Islet of Langerhans (tissue), 1 donor: ENCODE data around the gene RBM20.
A peak's percentile ranks its signal among the peaks of the same experiment; 100 is the strongest.
"Not testable (repeated sequence)": the region's sequence is repeated elsewhere in the genome, so short reads cannot be mapped to it uniquely, and the experiment has no call there.

Experiments
- FAIRE-seq: peaks from one replicate; lab custom pipeline; 2011; peaks lifted over from hg19 to GRCh38; lab: Jason Lieb, UNC

RBM20 gene

DNA sequence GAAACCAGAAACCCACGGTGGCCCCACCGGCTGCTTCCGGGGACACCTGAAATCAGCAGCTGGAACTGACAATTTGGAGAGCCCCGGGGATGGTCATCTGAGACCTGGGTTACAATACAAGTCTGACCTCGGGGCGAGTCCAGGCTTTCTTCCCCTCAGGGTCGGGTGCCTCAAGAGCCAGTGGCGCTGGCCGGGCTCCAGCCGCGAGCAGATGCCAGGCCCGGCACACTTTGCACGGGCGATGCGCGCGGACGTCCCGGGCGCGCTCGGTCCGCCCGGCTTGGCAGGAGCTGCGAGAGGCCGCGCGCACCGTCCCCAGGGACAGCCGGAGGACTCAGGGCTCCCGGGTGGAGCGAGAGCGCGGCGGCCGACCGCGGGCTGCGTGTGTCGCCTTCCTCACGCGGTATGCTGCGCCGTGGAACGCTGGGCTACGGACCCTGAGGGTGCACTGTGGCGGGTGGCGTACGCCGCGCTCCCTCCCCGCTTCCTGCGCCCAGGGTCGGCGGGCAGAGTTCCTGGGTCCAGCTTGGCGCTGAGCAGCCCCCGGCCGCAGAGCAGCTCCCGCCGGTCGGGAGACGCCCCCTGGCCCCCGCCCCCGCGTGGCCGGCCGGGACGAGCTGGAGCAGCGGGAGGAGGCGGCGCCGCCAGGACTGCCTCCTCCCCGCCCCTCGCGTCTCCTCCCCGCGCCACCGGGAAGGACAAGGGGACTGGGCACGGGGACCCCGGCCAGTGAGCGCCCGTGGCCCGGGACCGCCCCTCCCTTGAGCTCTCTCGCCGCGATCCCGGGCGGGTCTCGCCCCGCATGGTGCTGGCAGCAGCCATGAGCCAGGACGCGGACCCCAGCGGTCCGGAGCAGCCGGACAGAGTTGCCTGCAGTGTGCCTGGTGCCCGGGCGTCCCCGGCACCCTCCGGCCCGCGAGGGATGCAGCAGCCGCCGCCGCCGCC is at the start of gene RBM20:
RBM20 (plus strand) TSS at position 684 of the 945 bp plus-strand sequence; CDS start at position 803, 119 bp downstream.
- FAIRE-seq = no peak

GRCh38 chr10:110597476-110597875 is 46.7 kb upstream of the RBM20 start:
- FAIRE-seq = no peak

DNA sequence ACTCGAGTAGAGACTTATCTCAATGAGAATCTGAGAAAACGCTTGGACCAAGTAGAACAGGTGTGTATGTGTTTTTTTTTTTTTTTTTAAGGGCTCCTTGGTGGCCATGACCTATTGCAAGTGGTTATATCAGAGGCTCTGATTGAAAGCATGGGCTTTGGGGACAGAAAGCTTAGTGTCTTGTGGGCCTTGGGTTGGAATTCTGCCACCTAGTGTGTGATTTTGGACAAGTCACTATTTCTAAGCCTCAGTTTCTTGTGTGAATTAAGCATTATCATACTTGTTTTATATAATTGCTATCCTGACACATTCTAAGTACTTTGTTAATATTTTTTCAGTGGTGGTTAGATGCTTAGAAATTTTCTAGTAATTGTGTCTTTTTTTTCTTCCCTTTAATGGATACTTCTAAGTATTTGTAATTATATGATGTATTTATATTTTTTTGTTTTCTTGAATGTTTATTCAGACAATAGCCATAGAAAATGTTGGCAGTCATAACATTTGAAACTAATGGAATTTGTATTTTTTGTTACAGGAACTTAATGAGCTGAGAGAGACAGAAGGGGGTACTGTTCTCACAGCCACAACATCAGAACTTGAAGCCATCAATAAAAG is 43.5 kb upstream of the RBM20 start:
- FAIRE-seq = peak; percentile 84

DNA sequence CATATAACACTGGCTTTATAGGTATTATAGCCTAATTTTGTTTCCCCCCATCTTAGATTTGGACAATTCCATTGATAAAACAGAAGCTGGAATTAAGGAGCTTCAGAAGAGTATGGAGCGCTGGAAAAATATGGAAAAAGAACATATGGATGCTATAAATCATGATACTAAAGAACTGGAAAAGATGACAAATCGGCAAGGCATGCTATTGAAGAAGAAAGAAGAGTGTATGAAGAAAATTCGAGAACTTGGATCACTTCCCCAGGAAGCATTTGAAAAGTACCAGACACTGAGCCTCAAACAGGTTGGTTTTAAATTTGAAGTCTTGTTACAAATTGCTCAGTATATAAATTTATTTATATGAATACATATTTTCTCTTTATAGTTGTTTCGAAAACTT is 42.6 kb upstream of the RBM20 start:
- peak; percentile 58 for FAIRE-seq

DNA sequence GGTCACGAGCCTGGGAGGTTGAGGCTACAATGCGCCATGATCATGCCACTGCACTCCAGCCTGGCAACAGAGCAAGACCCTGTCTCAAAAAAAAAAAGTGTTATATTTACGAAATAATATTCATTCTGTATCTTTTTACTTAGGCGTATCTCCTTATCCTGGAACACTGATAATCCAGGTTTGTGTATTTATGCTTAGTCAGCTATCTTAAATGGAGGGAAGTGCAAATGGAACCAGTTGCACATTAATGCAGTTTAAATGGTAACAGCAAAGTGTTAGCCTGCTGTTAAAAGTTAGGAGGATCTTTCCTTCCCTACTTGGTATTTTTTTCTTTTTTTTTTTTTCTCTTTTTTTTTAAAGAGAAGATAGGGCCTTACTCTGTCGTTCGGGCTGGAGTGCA is 36.0 kb upstream of the RBM20 start:
- FAIRE-seq = no peak

DNA sequence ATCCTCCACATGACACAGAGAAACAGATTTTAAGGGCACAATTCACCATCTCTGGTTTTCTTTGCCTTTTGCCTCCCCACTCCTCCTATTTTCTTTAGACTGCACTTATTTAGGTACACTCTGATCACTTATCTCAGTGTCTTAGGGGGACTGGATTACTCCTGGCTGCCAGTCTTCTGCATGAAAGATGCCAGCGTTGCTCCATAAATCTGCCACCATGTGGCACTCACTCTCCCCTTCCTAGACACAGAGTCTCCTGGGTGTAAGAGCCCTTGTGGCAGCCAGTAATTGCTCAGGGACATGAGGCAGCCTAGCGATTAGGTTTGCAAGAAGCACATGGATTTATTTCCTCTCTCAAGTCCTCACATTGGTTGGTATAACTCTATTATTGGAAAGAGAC is 34.5 kb upstream of the RBM20 start:
- no peak for FAIRE-seq

GRCh38 chr10:110610308-110610774 is 33.8 kb upstream of the RBM20 start:
- FAIRE-seq = peak; percentile 81

DNA sequence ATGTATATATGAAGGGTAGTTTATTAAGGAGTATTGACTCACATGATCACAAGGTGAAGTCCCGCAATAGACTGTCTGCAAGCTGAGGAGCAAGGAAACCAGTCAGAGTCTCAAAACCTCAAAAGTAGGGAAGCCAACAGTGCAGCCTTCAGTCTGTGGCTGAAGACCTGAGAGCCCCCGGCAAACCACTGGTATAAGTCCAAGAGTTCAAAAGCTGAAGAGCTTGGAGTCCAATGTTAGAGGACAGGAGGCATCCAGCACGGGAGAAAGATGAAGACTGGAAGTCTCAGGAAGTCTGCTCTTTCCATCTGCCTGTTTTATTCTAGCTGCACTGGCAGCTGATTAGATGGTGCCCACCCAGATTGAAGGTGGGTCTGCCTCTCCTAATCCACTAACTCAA is 33.4 kb upstream of the RBM20 start:
- not testable (repeated sequence) for FAIRE-seq

DNA sequence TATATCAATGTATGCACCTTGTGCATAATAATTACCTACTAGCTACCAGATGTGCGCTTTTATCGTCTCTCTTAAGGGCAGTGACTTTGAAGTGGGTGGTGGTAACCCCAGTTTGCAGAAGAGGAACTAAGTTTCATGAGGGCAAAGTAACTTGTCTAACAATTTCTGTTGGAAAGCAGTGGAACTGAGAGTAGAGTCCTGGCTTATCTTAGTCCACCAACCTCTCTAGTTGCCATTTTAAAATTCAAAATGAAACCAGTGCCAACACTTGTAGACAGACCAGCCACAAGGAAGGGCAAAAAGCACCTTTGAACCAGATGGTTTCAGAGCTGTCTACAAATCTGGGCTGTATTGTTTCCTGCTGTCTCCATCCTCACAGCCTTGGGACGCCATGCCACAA is 32.0 kb upstream of the RBM20 start:
- FAIRE-seq = no peak

DNA sequence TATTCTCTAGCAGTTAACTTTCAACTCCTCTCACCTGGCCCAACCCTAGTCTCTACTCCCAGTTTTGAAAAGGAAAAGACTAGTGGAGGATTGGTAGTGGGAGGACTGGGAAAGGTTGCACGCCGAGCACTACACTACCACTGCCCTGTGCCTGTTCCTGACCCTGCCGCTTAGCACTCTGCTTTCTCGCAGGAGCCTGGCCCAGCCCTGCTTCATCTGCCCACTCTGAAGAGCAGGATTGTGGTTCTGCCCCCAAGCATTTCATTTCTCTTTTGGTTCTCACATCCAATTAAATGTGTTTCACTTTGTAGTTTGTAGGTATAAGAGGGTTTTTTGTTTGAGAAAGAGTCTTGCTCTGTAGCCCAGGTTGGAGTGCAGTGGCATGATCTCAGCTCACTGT is 31.5 kb upstream of the RBM20 start:
- FAIRE-seq = no peak

DNA sequence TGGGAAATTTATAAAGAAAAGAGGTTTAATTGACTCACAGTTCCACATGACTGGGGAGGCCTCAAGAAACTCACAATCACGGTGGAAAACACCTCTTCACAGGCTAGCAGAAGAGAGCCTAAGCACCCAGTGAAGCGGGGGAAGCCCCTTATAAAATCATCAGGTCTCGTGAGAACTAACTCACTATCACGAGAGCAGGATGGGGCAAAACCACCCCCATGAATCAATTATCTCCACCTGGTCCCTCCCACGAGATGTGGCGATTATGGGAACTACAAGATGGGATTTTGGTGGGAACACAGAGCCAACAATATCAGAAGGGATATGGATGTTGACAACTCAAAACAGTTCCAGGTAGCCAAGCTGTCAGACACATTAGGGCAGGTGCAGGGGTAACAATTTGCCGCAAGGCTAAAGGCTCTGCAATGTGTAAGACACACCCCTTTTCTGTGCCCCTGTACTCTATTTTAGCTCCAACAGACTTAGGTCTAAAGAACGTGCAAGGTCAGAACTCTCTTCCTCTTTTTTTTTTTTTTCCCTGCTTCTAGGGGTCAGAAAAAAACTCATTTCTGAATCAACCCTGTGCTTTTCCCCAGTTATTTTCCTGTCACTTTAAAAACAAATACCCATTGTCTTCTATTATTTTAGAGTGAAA is 30.7 kb upstream of the RBM20 start:
- no peak for FAIRE-seq

DNA sequence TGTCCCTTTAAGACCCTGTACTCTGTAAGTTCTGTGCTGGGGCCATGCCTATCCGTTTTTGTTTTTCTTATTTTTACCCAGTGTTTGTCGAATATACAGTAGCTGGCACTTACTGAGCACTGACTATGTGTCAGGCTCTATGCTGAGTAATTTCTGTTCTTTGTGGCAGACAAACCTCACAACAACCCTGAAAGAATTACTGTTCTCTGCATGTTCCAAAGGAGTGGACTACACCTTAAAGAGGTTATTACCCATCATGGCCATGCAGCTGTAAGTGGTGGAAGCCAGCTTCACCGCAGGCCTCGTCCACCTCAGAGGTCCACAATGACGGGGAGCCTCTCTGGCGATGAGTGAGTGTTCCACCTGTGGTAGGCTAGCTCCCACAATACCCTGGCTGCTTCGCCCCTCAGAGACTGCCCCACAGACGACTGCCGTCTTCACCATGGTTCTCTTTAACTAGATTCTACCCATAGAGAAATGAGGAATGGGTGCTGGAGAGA is 30.1 kb upstream of the RBM20 start:
- no peak for FAIRE-seq

GRCh38 chr10:110615057-110615747 is 28.9 kb upstream of the RBM20 start:
- FAIRE-seq = no peak

GRCh38 chr10:110616493-110617033 is 27.6 kb upstream of the RBM20 start:
- FAIRE-seq = no peak

GRCh38 chr10:110617425-110618229 is 26.5 kb upstream of the RBM20 start:
- no peak for FAIRE-seq

DNA sequence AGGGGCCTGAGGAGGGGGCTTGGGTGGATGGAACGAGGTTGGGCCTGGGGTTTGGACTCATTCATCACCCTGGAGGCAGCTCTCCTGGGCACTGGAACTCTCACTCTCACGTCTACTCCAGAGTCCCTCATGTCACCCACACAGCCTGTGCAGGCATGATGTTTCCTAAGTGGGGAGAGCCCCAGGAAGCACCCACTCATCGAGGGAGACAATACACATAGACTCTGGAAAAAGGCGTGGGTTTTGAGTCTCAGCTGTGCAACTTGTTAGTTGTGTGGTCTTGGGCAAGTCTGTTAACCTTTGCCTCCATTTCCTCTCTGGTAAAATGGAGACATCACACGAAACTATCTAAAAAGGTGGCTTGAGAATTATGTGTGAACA is 25.9 kb upstream of the RBM20 start:
- no peak for FAIRE-seq

- FAIRE-seq = no peak
Observed at GRCh38 chr10:110619514-110620397, 24.4 kb upstream of the RBM20 start.

GRCh38 chr10:110620398-110620719 is 23.8 kb upstream of the RBM20 start:
- FAIRE-seq = no peak

DNA sequence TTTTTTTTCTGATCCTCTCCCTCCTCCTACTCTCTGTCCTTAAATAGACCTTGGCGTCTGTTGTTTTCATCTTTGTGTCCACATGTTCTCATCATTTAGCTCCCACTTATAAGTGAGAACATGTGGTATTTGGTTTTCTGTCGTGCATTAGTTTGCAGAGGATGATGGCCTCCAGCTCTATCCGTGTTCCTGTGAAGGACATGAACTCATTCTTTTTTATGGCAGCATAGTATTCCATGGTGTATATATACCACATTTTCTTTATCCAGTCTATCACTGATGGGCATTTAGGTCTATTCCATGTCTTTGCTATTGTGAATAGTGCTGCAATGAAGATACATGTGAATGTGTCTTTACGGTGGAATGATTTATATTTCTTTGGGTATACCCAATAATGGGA is 20.8 kb upstream of the RBM20 start:
- FAIRE-seq = not testable (repeated sequence)

DNA sequence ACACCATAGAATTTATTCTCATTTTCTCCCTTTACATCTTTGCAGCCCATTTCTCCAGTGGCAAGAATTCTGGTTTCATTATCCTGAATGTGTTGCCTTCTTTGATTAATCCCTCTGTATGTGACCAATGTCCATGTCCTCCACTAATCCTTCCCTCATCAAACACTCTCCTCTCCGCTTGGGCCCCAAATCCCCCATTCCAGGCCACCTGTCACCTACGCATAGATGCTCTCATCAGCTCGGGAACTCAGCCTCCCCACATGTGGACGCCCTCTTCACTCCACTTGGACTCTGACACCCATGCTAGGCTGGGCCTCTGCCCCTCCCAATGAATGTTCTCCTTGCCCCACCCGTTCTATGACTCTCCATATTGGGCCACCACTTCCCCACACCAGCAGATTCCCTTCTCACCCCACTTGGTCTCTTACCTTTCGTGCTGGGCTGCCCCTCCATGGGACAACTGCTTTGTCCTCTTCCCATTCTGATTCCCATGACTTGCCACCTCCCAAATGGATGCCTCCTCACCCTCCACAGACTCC is 18.7 kb upstream of the RBM20 start:
- no peak for FAIRE-seq
